Measurements from ENCODE around the gene KLHL41.

DNA sequence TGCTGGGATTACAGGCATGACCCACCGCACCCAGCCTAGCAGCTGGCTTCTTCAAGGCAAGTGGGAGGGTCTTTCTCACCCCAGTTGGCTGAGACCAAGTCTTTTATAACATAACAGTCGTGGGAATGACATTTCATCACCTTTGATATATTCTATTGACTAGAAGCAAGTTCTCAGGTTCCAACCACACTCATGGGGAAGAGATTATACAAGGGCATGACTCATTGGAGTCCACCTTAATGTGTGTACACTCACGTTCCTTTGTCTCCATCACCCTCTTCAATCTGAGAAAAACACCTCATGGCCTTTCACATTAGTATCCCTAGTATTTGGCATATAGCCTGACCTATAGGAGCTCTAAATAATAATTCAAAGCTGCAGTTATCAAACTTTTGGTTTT is 33.0 kb upstream of the KLHL41 start:
- TF ChIP-seq, protein P1, sequence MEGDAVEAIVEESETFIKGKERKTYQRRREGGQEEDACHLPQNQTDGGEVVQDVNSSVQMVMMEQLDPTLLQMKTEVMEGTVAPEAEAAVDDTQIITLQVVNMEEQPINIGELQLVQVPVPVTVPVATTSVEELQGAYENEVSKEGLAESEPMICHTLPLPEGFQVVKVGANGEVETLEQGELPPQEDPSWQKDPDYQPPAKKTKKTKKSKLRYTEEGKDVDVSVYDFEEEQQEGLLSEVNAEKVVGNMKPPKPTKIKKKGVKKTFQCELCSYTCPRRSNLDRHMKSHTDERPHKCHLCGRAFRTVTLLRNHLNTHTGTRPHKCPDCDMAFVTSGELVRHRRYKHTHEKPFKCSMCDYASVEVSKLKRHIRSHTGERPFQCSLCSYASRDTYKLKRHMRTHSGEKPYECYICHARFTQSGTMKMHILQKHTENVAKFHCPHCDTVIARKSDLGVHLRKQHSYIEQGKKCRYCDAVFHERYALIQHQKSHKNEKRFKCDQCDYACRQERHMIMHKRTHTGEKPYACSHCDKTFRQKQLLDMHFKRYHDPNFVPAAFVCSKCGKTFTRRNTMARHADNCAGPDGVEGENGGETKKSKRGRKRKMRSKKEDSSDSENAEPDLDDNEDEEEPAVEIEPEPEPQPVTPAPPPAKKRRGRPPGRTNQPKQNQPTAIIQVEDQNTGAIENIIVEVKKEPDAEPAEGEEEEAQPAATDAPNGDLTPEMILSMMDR (conservative IDR thresholded peaks at IDR 0.05): no peak
- TF ChIP-seq ZFX (IDR thresholded peaks at IDR 0.05): no peak
